Kidney (tissue), 14 donors: ENCODE measurements around the gene PHETA1. TPM values are rescaled to one million over a fixed set of nuclear protein-coding genes. Genes with fewer than 3 reads are reported as not detected.

Experiments used
- DNase-seq, 5 donors: peaks; one replicate each; pipeline ENCODE4 v3.0.0-alpha.2; 2013 to 2020
- FAIRE-seq: peaks from 2 replicates; lab custom pipeline; 2012; peaks lifted over from hg19 to GRCh38; lab: Jason Lieb, UNC
- H3K27ac ChIP-seq, 2 donors: one replicate each; pipeline ENCODE4 v1.7.0; 2013; ENCODE audit warnings: low read depth in 2 of 2, low read length in 2 of 2, inconsistent platforms in 1 of 2
- H3K27me3 ChIP-seq: one replicate; pipeline ENCODE4 v1.7.1; 2013; ENCODE audit warnings: low read length, inconsistent platforms; ENCODE audit not compliant: control insufficient read depth, insufficient read depth
- H3K36me3 ChIP-seq, 3 donors: one replicate each; pipeline versions ENCODE4 v1.7.0 to v1.7.1; 2013; ENCODE audit warnings: low read length in 3 of 3, control low read depth in 1 of 3, inconsistent platforms in 1 of 3; ENCODE audit not compliant: insufficient read depth in 3 of 3, control insufficient read depth in 2 of 3
- H3K4me1 ChIP-seq, 3 donors: one replicate each; pipeline versions ENCODE4 v1.7.0 to v1.7.1; 2013; ENCODE audit warnings: low read length in 3 of 3, inconsistent platforms in 1 of 3, low read depth in 1 of 3; ENCODE audit not compliant: control insufficient read depth in 2 of 3, insufficient read depth in 2 of 3
- H3K4me3 ChIP-seq, 3 donors: one replicate each; pipeline versions ENCODE4 v1.7.0 to v1.8.1; 2013; ENCODE audit warnings: low read length in 3 of 3, control low read depth in 1 of 3, inconsistent platforms in 1 of 3
- H3K9ac ChIP-seq, 3 donors: one replicate each; pipeline versions ENCODE4 v1.7.0 to v1.7.1; 2013; ENCODE audit warnings: low read length in 3 of 3, control low read depth in 1 of 3, inconsistent platforms in 1 of 3
- H3K9me3 ChIP-seq, 3 donors: one replicate each; pipeline versions ENCODE4 v1.7.0 to v1.7.1; 2013; ENCODE audit warnings: low read length in 3 of 3, control low read depth in 1 of 3, inconsistent platforms in 1 of 3; ENCODE audit not compliant: control insufficient read depth in 2 of 3, insufficient read depth in 1 of 3
- CTCF ChIP-seq: IDR thresholded peaks from 3 replicates; pipeline ENCODE4 v1.5.1; 2012; ENCODE audit warnings: mild to moderate bottlenecking, moderate library complexity, borderline replicate concordance; ENCODE audit not compliant: insufficient read depth; ENCODE audit errors: extremely low read depth
- intact Hi-C: fragments of 100-400 bp; cut with DNase I; formaldehyde crosslinking; loops from one replicate; pipeline ENCODE4 v1.11.1; 2022
- polyA plus RNA-seq: library from polyadenylated mRNA; stranded (reverse); fragments of 350-450 nt; fragmentation: Illumina TruSeq; extraction: RNeasy Lipid Tissue Mini Kit (QIAGEN cat#74804); gene quantifications from one replicate; pipeline ENCODE4 v1.2.3, GENCODE V29; 2014; ENCODE audit warnings: low read depth, low replicate concordance; ENCODE audit not compliant: insufficient read depth
- total RNA-seq: library from RNA; stranded (reverse); fragmentation: NEBNext Ultra II Directional; extraction: Animal tissue kit (Norgen Biotek cat#: 25700); gene quantifications from one replicate; pipeline ENCODE4 v1.2.1, GENCODE V29; 2021
- donor health status: control.
- donor health status: control.
- donor health status: control.
- donor health status: control.
- donor health status: control.
- donor health status: DM: yes; HTN: yes; CAD: no.
- donor health status: Normal renal cell carcinoma (clear cell type).

PHETA1 gene
- total and polyA plus RNA-seq, 2 donors from 2014 or later = 6.3 to 19.0 TPM

GRCh38 chr12:111408686-111409402 lies 39.9 kb upstream of the PHETA1 start:
- Histone ChIP-seq H3K9ac (peak overlapping the region in 1 of 3 donors; percentile 46), H3K36me3 (no peaks in the 10 kb centered on the region), H3K4me3 (peak overlapping the region in 1 of 3 donors; percentile 35), H3K27ac (peak overlapping the region; percentile 57 to 76), H3K4me1 (peaks cover 0 to 57% (median 9%) of the 10 kb centered on the region in 3 donors), H3K27me3 (no peaks in the 10 kb centered on the region), H3K9me3 (no peaks in the 10 kb centered on the region)
- intact Hi-C loops = no loop called here
- no peak for DNase-seq
- no peak for FAIRE-seq
- TF ChIP-seq CTCF = no peak

GRCh38 chr12:111408116-111408440 lies 39.2 kb upstream of the PHETA1 start:
- DNase-seq = no peak
- Histone ChIP-seq H3K27ac (peak overlapping the region in 1 of 2 donors; percentile 91), H3K36me3 (no peaks in the 10 kb centered on the region), H3K27me3 (no peaks in the 10 kb centered on the region), H3K9ac (peak overlapping the region in 1 of 3 donors; percentile 41), H3K4me1 (peaks cover 0 to 56% (median 7%) of the 10 kb centered on the region in 3 donors), H3K9me3 (no peaks in the 10 kb centered on the region), H3K4me3 (peak overlapping the region in 2 of 3 donors; percentile 75 to 76)
- no peak for FAIRE-seq
- no peak for TF ChIP-seq CTCF
- intact Hi-C loops = no loop called here

GRCh38 chr12:111407377-111408115 lies 38.7 kb upstream of the PHETA1 start:
- DNase-seq (peak in 3 of 5 donors; percentile 33 to 86 (median 53)), FAIRE-seq (no peak)
- H3K27me3 ChIP-seq = no peaks in the 10 kb centered on the region
- peak overlapping the region; percentile 89 to 91 for H3K27ac ChIP-seq
- intact Hi-C loops = no loop called here
- peaks cover 0 to 58% (median 7%) of the 10 kb centered on the region in 3 donors for H3K4me1 ChIP-seq
- no peaks in the 10 kb centered on the region for H3K9me3 ChIP-seq
- H3K36me3 ChIP-seq = no peaks in the 10 kb centered on the region
- peak overlapping the region in 2 of 3 donors; percentile 54 to 89 for H3K9ac ChIP-seq
- peak overlapping the region; percentile 11 to 76 (median 75) for H3K4me3 ChIP-seq
- no peak for TF ChIP-seq CTCF
